Adrenal gland (tissue), 12 donors: Measurements from ENCODE around the gene PBX3. TPM values are rescaled to one million over a fixed set of nuclear protein-coding genes. Genes with fewer than 3 reads are reported as not detected.
A peak's percentile ranks its signal among the peaks of the same experiment; 100 is the strongest.

Experiments used
- DNase-seq, 7 donors: peaks; one replicate each; pipeline ENCODE4 v3.0.0-alpha.2; 2019 to 2020
- H3K27ac ChIP-seq, 5 donors: fragments of 200-600 bp; sonication (generic) in 4 of 5; 1 replicate in 3 of 5; 2 replicates in 2 of 5; pipeline versions ENCODE4 v1.5.1 to v1.8.0; 2016 to 2020; ENCODE audit warnings: mild to moderate bottlenecking in 1 of 5
- H3K27me3 ChIP-seq: fragments of 200-600 bp; 2 replicates; pipeline ENCODE4 v1.8.0; 2021
- H3K36me3 ChIP-seq, 2 donors: fragments of 200-600 bp; replicated peaks in 1 of 2; 1 replicate in 1 of 2; 2 replicates in 1 of 2; pipeline versions ENCODE4 v1.5.1 to v1.8.0; 2018 to 2022
- H3K4me1 ChIP-seq, 2 donors: fragments of 200-600 bp; replicated peaks in 1 of 2; 1 replicate in 1 of 2; 2 replicates in 1 of 2; pipeline versions ENCODE4 v1.5.1 to v1.8.0; 2018 to 2021
- H3K4me3 ChIP-seq, 4 donors: fragments of 200-600 bp; sonication (generic) in 3 of 4; one replicate each; pipeline ENCODE4 v1.5.1; 2016 to 2018
- H3K9me3 ChIP-seq, 3 donors: fragments of 200-600 bp; sonication (generic) in 1 of 3; replicated peaks in 1 of 3; 1 replicate in 2 of 3; 2 replicates in 1 of 3; pipeline versions ENCODE4 v1.5.1 to v1.8.0; 2016 to 2021
- POLR2A ChIP-seq, 2 donors: fragments of 450-650 bp; IDR thresholded peaks; one replicate each; pipeline ENCODE4 v1.6.1; 2017; ENCODE audit warnings: antibody characterized with exemption in 2 of 2, mild to moderate bottlenecking in 2 of 2, moderate library complexity in 1 of 2
- WGBS, 4 donors: extraction: QIAGEN DNeasy Blood & Tissue Kit in 2 of 4; methylation state at CpG; one replicate each; pipeline versions ENCODE4 v1.1.5 to v1.1.7; 2013 to 2017; 5-methylcytosine and 5-hydroxymethylcytosine counted together
- intact Hi-C, 2 donors: fragments of 100-400 bp; cut with DNase I; formaldehyde crosslinking; loops; one replicate each; pipeline versions ENCODE4 v1.14.1 to v1.15.0; 2022 to 2023
- polyA plus RNA-seq, 3 donors: library from polyadenylated mRNA; stranded (reverse); fragments of 200-250 nt in 2 of 3; fragments of 350-450 nt in 1 of 3; fragmentation: Illumina TruSeq in 1 of 3; extraction: RNeasy Lipid Tissue Mini Kit (QIAGEN cat#74804) in 1 of 3; gene quantifications; one replicate each; pipeline ENCODE4 v1.2.3, GENCODE V29; 2013 to 2014
- total RNA-seq, 9 donors: library from RNA; depleted of rRNA in 4 of 9; stranded (reverse); fragments of >200 nt in 4 of 9; fragments of 120-200 nt in 1 of 9; fragmentation: NEBNext Ultra II Directional in 1 of 9; extraction: Animal tissue kit (Norgen Biotek cat#: 25700) in 1 of 9; gene quantifications; one replicate each; pipeline versions ENCODE4 v1.1.0 to v1.2.4, GENCODE V29; 2013 to 2023
- TF ChIP-seq, protein P1 (sequence below), 6 experiments: fragments of 450-650 bp in 4 of 6; fragments of 200-600 bp in 2 of 6; sonication (generic) in 1 of 6; IDR thresholded peaks; 1 replicate in 5 of 6; 2 replicates in 1 of 6; pipeline versions ENCODE4 v1.5.1 to v1.8.0; 2016 to 2021; ENCODE audit warnings: antibody characterized with exemption in 6 of 6, mild to moderate bottlenecking in 2 of 6, moderate library complexity in 1 of 6
- donor health status: healthy with polysubstance abuse.
- donor health status: Bipolar disorder and iron deficiency.
- donor health status: DM: yes; HTN: yes; CAD: no.
- donor health status: DM: no; HTN: no; CAD: no.
- donor health status: DM: no; HTN: no; CAD: no.
- donor health status: DM: yes; HTN: yes; CAD: no.

PBX3 gene
- total and polyA plus RNA-seq, 12 donors, result 18.3 to 231 (median 133) TPM

DNA sequence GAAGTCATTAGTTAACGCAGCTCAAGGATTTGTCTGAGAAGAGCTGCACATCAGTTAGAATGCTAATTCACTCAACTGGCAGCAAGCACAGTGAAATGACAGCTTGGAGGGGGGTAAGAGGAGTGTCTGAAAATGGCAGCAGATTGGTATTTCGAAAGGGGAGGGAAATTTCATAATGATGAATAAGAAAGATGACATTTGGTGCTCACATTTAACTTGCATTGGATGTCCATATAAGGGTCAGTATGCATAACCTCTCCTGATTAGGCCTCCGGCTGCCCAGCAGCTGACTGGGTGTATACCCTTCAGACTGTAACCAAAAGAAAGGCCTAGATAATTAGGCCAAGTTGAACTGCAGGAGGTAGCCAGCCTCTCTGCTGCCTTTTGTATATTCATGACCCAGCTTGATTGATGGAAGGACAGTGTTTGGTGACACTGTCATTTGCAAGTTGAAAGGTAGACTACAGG lies 131.0 kb downstream of the PBX3 start:
- peaks cover 0 to 15% of the 10 kb centered on the region in 2 donors for H3K4me1 ChIP-seq
- 49 to 68% (median 50%) methylated on average over 3 of the region's 3 CpGs for WGBS, 4 donors
- TF ChIP-seq POLR2A (IDR thresholded peaks at IDR 0.05), result no peak
- TF ChIP-seq, protein P1, sequence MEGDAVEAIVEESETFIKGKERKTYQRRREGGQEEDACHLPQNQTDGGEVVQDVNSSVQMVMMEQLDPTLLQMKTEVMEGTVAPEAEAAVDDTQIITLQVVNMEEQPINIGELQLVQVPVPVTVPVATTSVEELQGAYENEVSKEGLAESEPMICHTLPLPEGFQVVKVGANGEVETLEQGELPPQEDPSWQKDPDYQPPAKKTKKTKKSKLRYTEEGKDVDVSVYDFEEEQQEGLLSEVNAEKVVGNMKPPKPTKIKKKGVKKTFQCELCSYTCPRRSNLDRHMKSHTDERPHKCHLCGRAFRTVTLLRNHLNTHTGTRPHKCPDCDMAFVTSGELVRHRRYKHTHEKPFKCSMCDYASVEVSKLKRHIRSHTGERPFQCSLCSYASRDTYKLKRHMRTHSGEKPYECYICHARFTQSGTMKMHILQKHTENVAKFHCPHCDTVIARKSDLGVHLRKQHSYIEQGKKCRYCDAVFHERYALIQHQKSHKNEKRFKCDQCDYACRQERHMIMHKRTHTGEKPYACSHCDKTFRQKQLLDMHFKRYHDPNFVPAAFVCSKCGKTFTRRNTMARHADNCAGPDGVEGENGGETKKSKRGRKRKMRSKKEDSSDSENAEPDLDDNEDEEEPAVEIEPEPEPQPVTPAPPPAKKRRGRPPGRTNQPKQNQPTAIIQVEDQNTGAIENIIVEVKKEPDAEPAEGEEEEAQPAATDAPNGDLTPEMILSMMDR (IDR thresholded peaks at IDR 0.05), result no peak
- no peak for DNase-seq
- H3K9me3 ChIP-seq, result no peaks in the 10 kb centered on the region
- H3K27me3 ChIP-seq, result no peaks in the 10 kb centered on the region
- H3K36me3 ChIP-seq, result no peaks in the 10 kb centered on the region
- no peak overlapping the region for H3K4me3 ChIP-seq
- intact Hi-C loops, result no loop called here
- H3K27ac ChIP-seq, result peak overlapping the region in 2 of 5 donors; percentile 2 to 24

DNA sequence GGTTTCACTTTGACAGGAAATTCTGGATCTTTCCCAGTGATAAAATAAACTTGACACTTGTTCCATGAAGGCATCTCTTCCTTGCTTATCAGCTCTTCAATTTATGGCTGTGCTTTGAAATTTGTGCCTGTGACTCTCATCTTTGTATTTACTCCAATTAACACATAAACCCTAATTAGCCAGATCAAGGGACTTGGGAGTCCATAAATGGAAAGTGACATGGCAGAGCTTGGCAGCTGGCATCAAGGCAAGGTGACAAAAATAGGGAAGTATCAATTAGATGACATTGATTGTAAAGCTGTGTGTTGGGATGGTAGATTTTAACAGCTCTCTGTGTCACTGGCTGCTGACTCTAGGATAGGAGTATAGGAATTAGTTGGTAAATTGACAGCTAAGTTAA lies 133.9 kb downstream of the PBX3 start:
- Histone ChIP-seq H3K36me3 (no peaks in the 10 kb centered on the region), H3K9me3 (no peaks in the 10 kb centered on the region), H3K4me3 (no peak overlapping the region), H3K27ac (no peak overlapping the region), H3K27me3 (no peaks in the 10 kb centered on the region), H3K4me1 (peaks cover 3 to 36% of the 10 kb centered on the region in 2 donors)
- TF ChIP-seq, protein P1 (IDR thresholded peaks at IDR 0.05), result no peak
- TF ChIP-seq POLR2A (IDR thresholded peaks at IDR 0.05), result no peak
- intact Hi-C loops, result no loop called here
- DNase-seq, result no peak

DNA sequence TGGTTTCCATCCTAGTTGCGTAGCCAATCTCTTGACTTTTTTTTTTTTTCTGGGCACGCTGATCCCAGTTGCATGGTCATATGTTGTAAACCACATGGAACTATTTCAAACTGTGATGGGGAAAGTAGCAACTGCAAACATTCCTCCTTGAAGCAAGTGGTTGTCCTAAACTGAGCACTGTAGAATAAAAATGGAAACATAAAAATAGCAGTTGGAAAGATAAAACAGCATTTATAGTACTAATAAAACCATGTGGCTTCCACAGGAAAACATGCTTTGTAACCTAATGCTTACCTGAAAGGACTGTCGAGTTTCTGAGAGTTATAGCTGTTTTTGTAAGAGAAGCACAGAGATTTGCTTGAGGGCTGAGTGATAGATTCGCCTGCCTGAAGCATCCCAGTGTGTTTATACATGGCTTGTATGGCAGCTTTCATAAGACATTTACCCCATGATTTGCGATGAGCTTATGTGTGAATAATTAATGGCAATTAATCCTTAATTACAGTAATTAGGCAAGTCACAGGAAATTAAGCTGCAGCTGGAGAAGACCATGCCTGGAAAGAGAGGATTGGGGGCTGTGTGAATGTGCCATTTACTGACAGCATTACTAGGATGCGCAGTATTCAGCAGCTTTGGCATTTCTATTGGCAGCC lies 136.5 kb downstream of the PBX3 start:
- Histone ChIP-seq H3K27ac (peak overlapping the region in 2 of 5 donors; percentile 3 to 24), H3K27me3 (no peaks in the 10 kb centered on the region), H3K4me1 (peaks cover 24 to 58% of the 10 kb centered on the region in 2 donors), H3K4me3 (no peak overlapping the region), H3K36me3 (no peaks in the 10 kb centered on the region), H3K9me3 (no peaks in the 10 kb centered on the region)
- intact Hi-C loops, result no loop called here
- 77 to 81% (median 78%) methylated on average over 6 of the region's 6 CpGs for WGBS, 4 donors
- DNase-seq, result no peak
- TF ChIP-seq POLR2A (IDR thresholded peaks at IDR 0.05), result no peak
- TF ChIP-seq, protein P1 (IDR thresholded peaks at IDR 0.05), result no peak

DNA sequence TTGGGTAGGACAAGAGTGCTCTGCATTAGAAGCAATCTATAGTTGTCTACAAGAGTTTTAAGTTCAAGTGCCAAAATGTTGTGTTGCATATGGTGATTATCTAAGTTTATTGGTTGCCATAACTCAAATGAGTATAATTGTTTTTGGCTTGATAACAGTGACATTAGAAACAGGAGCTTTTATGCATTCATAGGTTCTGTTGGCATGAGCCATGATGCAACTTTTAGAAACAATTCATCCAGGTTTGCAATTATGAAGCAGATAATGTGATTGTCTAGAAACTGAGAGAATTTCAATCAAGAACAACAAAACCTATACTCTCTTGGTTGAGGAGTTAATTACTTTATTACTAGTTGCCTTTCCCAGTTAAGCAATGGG lies 137.0 kb downstream of the PBX3 start:
- TF ChIP-seq, protein P1 (IDR thresholded peaks at IDR 0.05), result no peak
- no peak for TF ChIP-seq POLR2A (IDR thresholded peaks at IDR 0.05)
- Histone ChIP-seq H3K27ac (peak overlapping the region in 1 of 5 donors; percentile 24), H3K4me3 (no peak overlapping the region), H3K27me3 (no peaks in the 10 kb centered on the region), H3K9me3 (no peaks in the 10 kb centered on the region), H3K4me1 (peaks cover 24 to 60% of the 10 kb centered on the region in 2 donors), H3K36me3 (no peaks in the 10 kb centered on the region)
- intact Hi-C loops, result no loop called here
- no peak for DNase-seq
